Loucy (cell line): Measurements from ENCODE around the gene PHGDH.

ENCODE experiments used
- EZH2phosphoT487 ChIP-seq: fragments of 200-600 bp; IDR thresholded peaks from 2 replicates; pipeline ENCODE4 v1.6.1; 2018; ENCODE audit warnings: antibody characterized with exemption, mild to moderate bottlenecking, moderate library complexity, borderline replicate concordance
- TF ChIP-seq, protein P1 (sequence below): fragments of 200-600 bp; sonication (generic); conservative IDR thresholded peaks from 2 replicates; pipeline ENCODE4 v1.5.1; 2014; ENCODE audit warnings: mild to moderate bottlenecking, antibody characterized with exemption, low read length

DNA sequence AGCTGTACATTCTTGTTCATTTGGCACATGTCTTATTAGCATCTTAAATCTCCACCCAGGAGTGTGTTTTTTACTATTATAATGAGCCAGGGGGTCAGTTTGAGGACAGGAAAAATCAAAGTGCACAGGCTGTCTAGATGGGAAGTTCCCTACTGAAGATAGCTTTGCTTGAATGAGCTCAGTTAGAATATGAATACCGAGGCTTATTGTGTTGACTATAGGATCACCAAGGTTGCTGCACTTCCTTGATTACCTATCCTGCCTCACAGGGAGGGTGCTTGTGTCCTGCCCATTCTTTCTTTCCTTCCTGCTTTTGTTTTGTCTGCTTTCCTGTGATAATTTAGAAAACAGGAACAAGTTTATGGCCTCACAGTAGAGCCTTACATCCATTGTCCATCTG lies 16.3 kb downstream of the PHGDH start:
- TF ChIP-seq, protein P1, sequence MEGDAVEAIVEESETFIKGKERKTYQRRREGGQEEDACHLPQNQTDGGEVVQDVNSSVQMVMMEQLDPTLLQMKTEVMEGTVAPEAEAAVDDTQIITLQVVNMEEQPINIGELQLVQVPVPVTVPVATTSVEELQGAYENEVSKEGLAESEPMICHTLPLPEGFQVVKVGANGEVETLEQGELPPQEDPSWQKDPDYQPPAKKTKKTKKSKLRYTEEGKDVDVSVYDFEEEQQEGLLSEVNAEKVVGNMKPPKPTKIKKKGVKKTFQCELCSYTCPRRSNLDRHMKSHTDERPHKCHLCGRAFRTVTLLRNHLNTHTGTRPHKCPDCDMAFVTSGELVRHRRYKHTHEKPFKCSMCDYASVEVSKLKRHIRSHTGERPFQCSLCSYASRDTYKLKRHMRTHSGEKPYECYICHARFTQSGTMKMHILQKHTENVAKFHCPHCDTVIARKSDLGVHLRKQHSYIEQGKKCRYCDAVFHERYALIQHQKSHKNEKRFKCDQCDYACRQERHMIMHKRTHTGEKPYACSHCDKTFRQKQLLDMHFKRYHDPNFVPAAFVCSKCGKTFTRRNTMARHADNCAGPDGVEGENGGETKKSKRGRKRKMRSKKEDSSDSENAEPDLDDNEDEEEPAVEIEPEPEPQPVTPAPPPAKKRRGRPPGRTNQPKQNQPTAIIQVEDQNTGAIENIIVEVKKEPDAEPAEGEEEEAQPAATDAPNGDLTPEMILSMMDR = no peak
- no peak for TF ChIP-seq EZH2phosphoT487
